Panc1 (cell line): ENCODE measurements around the gene PGA5.

Experiments used
- CTCF ChIP-seq: fragments of 450-650 bp; IDR thresholded peaks from 2 replicates; pipeline ENCODE4 v1.5.1; 2017; ENCODE audit warnings: mild to moderate bottlenecking
- SIN3A ChIP-seq: IDR thresholded peaks from 2 replicates; pipeline ENCODE4 v1.6.1; 2012; ENCODE audit warnings: low read depth, mild to moderate bottlenecking, low read length, moderate library complexity, borderline replicate concordance; ENCODE audit not compliant: insufficient read depth

- no peak for TF ChIP-seq CTCF
- no peak for TF ChIP-seq SIN3A
Observed at GRCh38 chr11:61195719-61196118, 45.3 kb upstream of the PGA5 start.
